T-helper 1 cell treated with Interleukin-12 subunit alpha and Interleukin-12 subunit beta and Interleukin-4 antibody, amounts not matched to agents 30 μg/mL and 1 μg/mL, for 36 hours (primary cell): ENCODE data around the gene LRRC37A2.
"Not testable (repeated sequence)": the region's sequence is repeated elsewhere in the genome, so short reads cannot be mapped to it uniquely, and the experiment has no call there.

Source experiments
- H3K27ac Mint-ChIP-seq: one replicate; pipeline ENCODE4 v1.8.0; 2021; ENCODE audit warnings: mild to moderate bottlenecking, mixed read lengths
- H3K27me3 Mint-ChIP-seq: one replicate; pipeline ENCODE4 v1.8.0; 2021; ENCODE audit warnings: low read depth, mixed read lengths
- H3K36me3 Mint-ChIP-seq: one replicate; pipeline ENCODE4 v1.8.0; 2021; ENCODE audit warnings: low read depth, mixed read lengths
- H3K4me1 Mint-ChIP-seq: one replicate; pipeline ENCODE4 v1.8.0; 2021; ENCODE audit warnings: low read depth, mixed read lengths
- H3K4me3 Mint-ChIP-seq: one replicate; pipeline ENCODE4 v1.8.0; 2021; ENCODE audit warnings: mild to moderate bottlenecking, moderate library complexity, mixed read lengths
- H3K9me3 Mint-ChIP-seq: one replicate; pipeline ENCODE4 v1.8.0; 2021; ENCODE audit warnings: mixed read lengths

Gene LRRC37A2

DNA sequence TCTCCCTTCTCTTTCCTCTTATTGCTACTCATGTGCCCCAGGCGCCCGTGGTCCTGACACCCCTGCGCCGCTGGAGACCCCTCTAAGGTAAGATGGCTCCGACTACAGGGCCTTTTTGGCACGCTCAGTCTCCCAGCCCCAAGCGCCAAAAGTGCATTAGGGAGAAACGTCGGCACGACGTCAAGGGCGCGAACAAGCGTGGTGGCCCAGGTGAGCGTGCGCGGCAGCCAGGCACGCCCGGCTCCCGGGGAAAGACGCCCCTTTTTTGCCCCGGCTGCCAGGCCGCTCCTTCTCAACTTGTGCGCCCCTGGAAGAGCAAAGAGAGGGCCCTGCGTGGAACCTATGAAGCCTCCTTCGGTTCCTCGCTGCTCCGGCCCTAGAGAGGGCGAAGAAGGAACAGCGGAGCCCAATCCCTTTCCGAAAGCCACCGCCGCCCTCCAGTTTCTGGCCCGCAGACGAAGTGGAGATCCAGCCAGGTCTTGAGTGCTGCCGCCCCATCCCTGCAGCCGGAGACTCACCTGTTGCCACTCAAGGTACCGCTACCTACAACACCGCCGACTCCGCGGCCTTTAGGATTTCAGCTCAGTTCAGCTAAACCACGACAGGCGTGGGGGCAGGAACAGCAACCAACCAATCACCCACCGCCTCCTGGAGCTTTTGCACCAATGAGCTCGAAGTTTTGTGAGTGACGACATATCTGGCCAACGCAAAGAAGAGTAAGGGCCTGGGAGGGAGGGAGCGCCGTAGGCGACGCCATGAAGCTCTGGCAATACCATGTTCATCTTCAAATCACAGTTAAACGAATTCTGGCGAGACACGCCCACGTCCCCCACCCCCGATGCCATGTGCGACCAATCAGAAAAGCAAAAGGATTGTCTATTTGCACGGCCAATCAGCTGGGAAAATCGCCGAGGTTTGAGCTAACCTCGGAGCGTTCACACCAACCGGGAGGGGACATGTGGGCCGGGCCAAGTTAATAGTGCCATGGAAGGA lies 67.1 kb downstream of the LRRC37A2 start, which contains the start of gene ARL17A:
TSS of gene ARL17A (minus strand) at position 609 of the 993 bp plus-strand sequence. CDS start 3,369 bp downstream, outside the sequence.
- H3K9me3 Mint-ChIP-seq, H3K27me3 Mint-ChIP-seq, H3K4me3 Mint-ChIP-seq, H3K27ac Mint-ChIP-seq, H3K4me1 Mint-ChIP-seq, H3K36me3 Mint-ChIP-seq: not testable (repeated sequence)

- not testable (repeated sequence) for H3K9me3 Mint-ChIP-seq, H3K4me3 Mint-ChIP-seq, H3K27ac Mint-ChIP-seq, H3K36me3 Mint-ChIP-seq, H3K4me1 Mint-ChIP-seq, H3K27me3 Mint-ChIP-seq
Observed at GRCh38 chr17:46580082-46580481, 67.8 kb downstream of the LRRC37A2 start.

DNA sequence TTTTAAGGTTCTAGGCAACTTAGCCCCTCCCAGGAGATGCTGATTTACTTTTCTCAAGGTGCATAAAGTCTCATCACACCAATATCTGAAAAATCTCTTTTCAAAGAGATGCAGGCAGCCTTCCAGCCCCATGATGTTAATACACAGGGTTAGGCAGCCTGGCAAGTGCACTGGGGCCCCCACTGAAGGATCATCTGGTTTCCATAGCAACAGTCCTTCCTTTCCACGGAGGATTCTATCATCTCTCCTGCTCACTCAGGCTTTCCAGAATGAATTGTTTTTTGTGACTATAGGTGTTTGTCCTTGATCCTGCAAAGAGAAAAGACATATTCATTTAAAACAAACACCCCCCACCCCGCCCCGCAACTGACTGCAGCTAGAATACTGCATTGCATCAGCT lies 73.2 kb downstream of the LRRC37A2 start:
- H3K9me3 Mint-ChIP-seq, H3K4me3 Mint-ChIP-seq, H3K36me3 Mint-ChIP-seq, H3K27me3 Mint-ChIP-seq, H3K4me1 Mint-ChIP-seq, H3K27ac Mint-ChIP-seq: not testable (repeated sequence)

DNA sequence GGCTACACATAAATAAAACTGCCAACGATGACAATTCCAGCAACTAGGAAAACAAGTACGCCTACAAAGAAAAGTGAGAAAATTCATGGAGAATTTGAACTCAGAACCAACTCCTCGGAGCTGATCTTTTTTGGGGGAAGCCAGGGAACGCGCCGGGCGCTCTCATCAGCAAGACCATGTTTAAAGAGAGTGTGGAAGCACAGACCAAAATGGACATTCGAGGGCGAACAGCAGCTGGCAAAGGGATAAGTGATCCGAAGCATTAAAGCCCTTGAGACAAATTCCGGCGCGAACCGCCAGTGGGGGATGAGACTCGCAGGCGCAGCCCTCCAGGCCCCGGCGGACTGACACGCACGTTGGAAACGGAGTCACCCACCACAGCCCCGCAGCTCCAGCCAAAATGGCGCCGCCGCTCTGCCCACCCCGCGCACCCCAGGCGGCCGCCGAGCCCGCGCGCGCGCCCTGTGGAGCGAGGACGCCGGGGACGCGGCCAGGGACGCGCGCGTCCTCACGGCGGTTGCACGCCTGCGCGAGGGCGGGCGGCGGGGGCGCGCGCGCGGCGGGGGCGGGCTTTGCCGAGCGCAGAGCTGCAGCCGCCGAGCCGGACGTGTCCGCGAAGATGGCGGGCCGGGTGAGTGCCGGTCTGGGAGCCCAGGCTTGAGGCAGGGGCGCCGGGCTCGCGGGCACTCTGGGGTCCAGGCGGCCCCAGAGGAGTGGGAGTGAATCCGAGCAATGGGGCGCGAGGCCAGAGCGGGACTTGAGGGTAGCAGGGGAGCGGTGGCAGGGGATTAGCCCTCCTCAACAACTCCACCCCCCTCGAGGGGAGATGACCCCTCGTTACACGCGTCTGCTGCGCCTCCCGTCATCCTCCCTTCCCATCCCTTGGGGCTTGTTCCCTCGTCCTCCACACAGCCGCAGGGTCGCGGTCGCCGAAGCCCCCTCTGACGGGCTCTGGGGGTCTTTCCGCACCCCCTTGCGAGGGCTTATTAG lies 78.2 kb downstream of the LRRC37A2 start, which contains the start of gene NSF:
TSS of gene NSF (plus strand) at position 513 of the 990 bp plus-strand sequence. CDS start at position 620, 107 bp downstream.
- H3K27ac Mint-ChIP-seq, H3K27me3 Mint-ChIP-seq, H3K4me3 Mint-ChIP-seq, H3K4me1 Mint-ChIP-seq, H3K9me3 Mint-ChIP-seq, H3K36me3 Mint-ChIP-seq: not testable (repeated sequence)

- H3K27me3 Mint-ChIP-seq, H3K4me3 Mint-ChIP-seq, H3K36me3 Mint-ChIP-seq, H3K4me1 Mint-ChIP-seq, H3K27ac Mint-ChIP-seq, H3K9me3 Mint-ChIP-seq: not testable (repeated sequence)
Observed at GRCh38 chr17:46591332-46591731, 79.1 kb downstream of the LRRC37A2 start.

DNA sequence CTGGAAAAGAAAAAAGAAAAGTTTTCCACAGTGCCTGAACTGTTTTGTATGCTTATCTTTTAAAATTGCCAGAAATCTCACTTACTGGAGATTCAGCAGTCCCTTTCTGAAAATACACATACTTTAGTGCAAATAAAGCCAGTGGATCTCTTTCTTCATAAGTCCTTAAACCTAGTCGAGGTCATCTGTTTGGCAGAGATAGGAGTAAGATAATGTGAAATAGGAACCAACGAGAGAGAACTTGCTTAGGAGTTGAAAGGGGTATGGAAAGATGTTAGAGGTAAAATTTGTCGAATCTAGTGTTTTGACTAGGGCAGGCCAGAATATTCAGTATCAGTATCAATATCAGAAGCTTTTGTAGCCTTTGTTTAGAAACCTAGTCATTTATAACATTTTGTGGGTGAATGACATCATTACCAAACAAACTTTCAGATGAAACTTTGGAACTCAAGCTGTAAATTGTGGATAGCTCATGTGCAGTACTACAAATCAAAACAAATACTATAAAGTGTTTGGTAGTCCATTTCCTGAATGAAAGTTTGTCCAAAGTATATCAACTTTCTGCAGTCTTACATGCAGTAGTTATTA lies 86.2 kb downstream of the LRRC37A2 start:
- not testable (repeated sequence) for H3K27me3 Mint-ChIP-seq, H3K36me3 Mint-ChIP-seq, H3K4me1 Mint-ChIP-seq, H3K4me3 Mint-ChIP-seq, H3K27ac Mint-ChIP-seq, H3K9me3 Mint-ChIP-seq

GRCh38 chr17:46600767-46601166 lies 88.5 kb downstream of the LRRC37A2 start:
- not testable (repeated sequence) for H3K36me3 Mint-ChIP-seq, H3K27ac Mint-ChIP-seq, H3K9me3 Mint-ChIP-seq, H3K4me1 Mint-ChIP-seq, H3K27me3 Mint-ChIP-seq, H3K4me3 Mint-ChIP-seq

GRCh38 chr17:46603125-46603524 lies 90.9 kb downstream of the LRRC37A2 start:
- not testable (repeated sequence) for H3K4me3 Mint-ChIP-seq, H3K27me3 Mint-ChIP-seq, H3K36me3 Mint-ChIP-seq, H3K4me1 Mint-ChIP-seq, H3K9me3 Mint-ChIP-seq, H3K27ac Mint-ChIP-seq
